ENCODE results near the gene ODAD4. TPM values are rescaled to one million over a fixed set of nuclear protein-coding genes. Genes with fewer than 3 reads are reported as not detected.

Gene ODAD4
- total and polyA plus RNA-seq, 2 of the 8 experiments (the other 6 are each of a cell fraction or from before 2014, with no cell fraction given): 0.48 to 1.3 TPM

GRCh38 chr17:41962768-41963434 lies 32.5 kb downstream of the ODAD4 start (continued):
- TF ChIP-seq CTCF (IDR thresholded peaks at IDR 0.05; ENCODE audit: control extremely low read depth in 1 of 3, insufficient read depth in 1 of 3, low read depth in 1 of 3, low read length in 3 of 3) (peak; percentile 90 to 98 (median 95)), KDM4A (IDR thresholded peaks at IDR 0.05; ENCODE audit: low read depth, low read length, severe bottlenecking) (no peak), JUN (IDR thresholded peaks at IDR 0.05; ENCODE audit: low read depth, low read length) (no peak), TBP (IDR thresholded peaks at IDR 0.05; ENCODE audit: low read depth, low read length) (no peak), SP1 (IDR thresholded peaks at IDR 0.05; ENCODE audit: low read depth, low read length) (no peak), POLR2AphosphoS5 (IDR thresholded peaks at IDR 0.05; ENCODE audit: low read depth, low read length) (no peak), ZNF274 (IDR thresholded peaks at IDR 0.05; ENCODE audit: borderline replicate concordance, extremely low read depth, low read length) (no peak), PHF8 (conservative IDR thresholded peaks at IDR 0.05; ENCODE audit: low read depth, low read length) (no peak), RNF2 (IDR thresholded peaks at IDR 0.05; ENCODE audit: borderline replicate concordance, low read depth, low read length, missing control alignments, poor library complexity, severe bottlenecking) (no peak), TAF7 (optimal IDR thresholded peaks at IDR 0.05; ENCODE audit: borderline replicate concordance, low read depth, low read length) (no peak), BRCA1 (IDR thresholded peaks at IDR 0.05; ENCODE audit: low read depth, low read length) (no peak), SUZ12 (IDR thresholded peaks at IDR 0.05; ENCODE audit: low read length) (no peak), NANOG (IDR thresholded peaks at IDR 0.05; ENCODE audit: insufficient read depth, low read depth, low read length, poor library complexity, severe bottlenecking) (no peak), ATF3 (IDR thresholded peaks at IDR 0.05; ENCODE audit: insufficient read depth, low read depth, low read length) (no peak), NRF1 (IDR thresholded peaks at IDR 0.05; ENCODE audit: low read depth, low read length) (no peak), HDAC6 (IDR thresholded peaks at IDR 0.05; ENCODE audit: low read depth, low read length) (no peak)

All from H1 (cell line).